Activated CD4-positive, alpha-beta T cell treated with anti-CD3 and anti-CD28 coated beads, Interleukin-2, Interleukin-4, amounts not matched to agents 100 ng/mL and 50 ng/mL, durations not matched to agents 16 hours and 8 hours (primary cell): ENCODE data around the gene TMEM131.
A peak's percentile ranks its signal among the peaks of the same experiment; 100 is the strongest.
"Not testable (repeated sequence)": the region's sequence is repeated elsewhere in the genome, so short reads cannot be mapped to it uniquely, and the experiment has no call there.

Source experiments
- DNase-seq: peaks from one replicate; pipeline ENCODE4 v3.0.0-alpha.2; 2020; ENCODE audit warnings: low spot score

Gene TMEM131

GRCh38 chr2:98022067-98022466 lies 26.3 kb upstream of the TMEM131 start:
- DNase-seq, result not testable (repeated sequence)

- DNase-seq, result no peak
Measured at GRCh38 chr2:98020992-98021713, 25.4 kb upstream of the TMEM131 start.

- DNase-seq, result no peak
Measured at GRCh38 chr2:98020516-98020915, 24.8 kb upstream of the TMEM131 start.

GRCh38 chr2:98016908-98017670 lies 21.3 kb upstream of the TMEM131 start:
- DNase-seq, result no peak

GRCh38 chr2:98015671-98016070 lies 19.9 kb upstream of the TMEM131 start:
- no peak for DNase-seq

GRCh38 chr2:98014379-98014778 lies 18.6 kb upstream of the TMEM131 start:
- no peak for DNase-seq

- DNase-seq, result peak; percentile 39
Measured at GRCh38 chr2:98013407-98014042, 17.8 kb upstream of the TMEM131 start.

GRCh38 chr2:98012561-98012991 lies 16.8 kb upstream of the TMEM131 start:
- DNase-seq, result peak; percentile 34

- DNase-seq, result no peak
Measured at GRCh38 chr2:98009887-98010760, 14.4 kb upstream of the TMEM131 start.

- no peak for DNase-seq
Measured at GRCh38 chr2:98008415-98008814, 12.7 kb upstream of the TMEM131 start.

GRCh38 chr2:98006378-98006777 lies 10.6 kb upstream of the TMEM131 start:
- no peak for DNase-seq

- DNase-seq, result no peak
Measured at GRCh38 chr2:98004613-98005012, 8.9 kb upstream of the TMEM131 start.

GRCh38 chr2:98004047-98004446 lies 8.3 kb upstream of the TMEM131 start:
- DNase-seq, result no peak

- no peak for DNase-seq
Measured at GRCh38 chr2:97999536-97999935, 3.8 kb upstream of the TMEM131 start.

- DNase-seq, result no peak
Measured at GRCh38 chr2:97998431-97999005, 2.8 kb upstream of the TMEM131 start.

GRCh38 chr2:97997784-97998392 lies 2.1 kb upstream of the TMEM131 start:
- DNase-seq, result no peak

GRCh38 chr2:97996679-97997078 lies 931 bp upstream of the TMEM131 start:
- no peak for DNase-seq

GRCh38 chr2:97995026-97995733 lies 568 bp downstream of the TMEM131 start:
- peak; percentile 54 for DNase-seq

GRCh38 chr2:97994476-97994875 lies 1.3 kb downstream of the TMEM131 start:
- DNase-seq, result no peak

- no peak for DNase-seq
Measured at GRCh38 chr2:97993926-97994325, 1.8 kb downstream of the TMEM131 start.
